GM21367 (cell line): ENCODE results near the gene INS.

Experiments
- ATAC-seq: cut with Tn5 transposase; IDR thresholded peaks from one replicate; pipeline ENCODE4 v1.9.1; 2021; ENCODE audit not compliant: unreplicated experiment

Gene INS

GRCh38 chr11:2160736-2161259 lies at the start of gene INS:
INS (minus strand) TSS chr11:2161209; CDS start chr11:2160971, 238 bp downstream.
- no peak for ATAC-seq

DNA sequence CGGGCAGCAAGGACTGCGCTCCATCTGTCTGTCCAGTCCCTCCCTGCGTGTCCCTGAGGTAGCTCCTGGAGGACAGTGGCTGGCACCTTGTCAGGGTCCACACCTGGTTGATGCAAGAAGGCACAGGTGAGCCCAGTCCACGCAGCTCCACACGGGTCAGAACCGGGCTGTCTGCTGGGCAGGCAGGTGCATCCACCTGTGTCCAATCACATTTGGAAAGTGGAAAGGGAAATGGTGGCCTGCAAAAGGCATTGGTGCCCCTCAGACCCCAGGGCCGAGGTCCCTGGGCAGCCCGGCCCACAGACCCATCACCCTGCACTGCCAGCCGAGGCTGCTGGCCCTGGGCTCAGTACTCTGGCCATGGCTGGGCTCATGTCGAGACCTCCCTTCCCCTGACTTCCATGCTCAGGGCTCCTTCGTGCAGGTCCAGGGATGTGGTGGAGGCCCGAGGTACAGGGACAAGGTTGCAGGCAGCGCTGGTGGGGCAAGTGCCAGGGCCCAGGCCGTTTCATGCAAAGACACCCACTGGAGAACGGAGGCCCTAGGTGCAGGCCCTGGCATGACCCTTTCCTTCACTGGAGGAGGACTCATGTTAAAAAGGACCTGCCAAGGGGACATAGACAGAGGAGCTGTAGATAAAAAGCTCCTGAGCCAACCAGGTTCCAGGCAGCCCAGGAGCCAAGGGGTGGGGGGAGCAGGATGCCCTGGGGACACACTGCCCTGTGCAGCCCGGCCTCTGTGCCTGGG lies 49.5 kb upstream of the INS start:
- ATAC-seq: no peak

GRCh38 chr11:2209900-2210321 lies 48.9 kb upstream of the INS start:
- no peak for ATAC-seq

DNA sequence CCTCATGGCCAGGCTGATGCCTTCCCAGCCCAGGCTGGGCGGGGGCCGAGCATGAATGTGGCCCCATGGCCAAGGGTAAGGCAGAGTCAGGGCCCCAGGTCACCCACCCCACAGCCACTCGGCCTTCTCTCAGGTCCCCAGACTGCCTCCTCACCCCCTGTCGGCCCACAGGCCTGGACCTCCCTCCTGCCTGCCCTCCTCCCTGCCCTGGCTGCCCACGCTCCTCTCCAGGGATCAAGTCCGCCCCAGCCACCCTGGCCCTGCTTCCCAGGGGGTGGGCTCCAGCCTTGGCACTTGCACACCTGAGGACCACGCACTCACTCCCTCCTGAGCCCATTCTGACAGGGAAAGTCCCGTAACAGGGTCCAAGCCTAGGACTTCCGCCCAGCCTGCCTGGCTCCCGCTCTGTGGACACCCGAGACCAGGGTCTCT lies 48.4 kb upstream of the INS start:
- ATAC-seq: no peak

DNA sequence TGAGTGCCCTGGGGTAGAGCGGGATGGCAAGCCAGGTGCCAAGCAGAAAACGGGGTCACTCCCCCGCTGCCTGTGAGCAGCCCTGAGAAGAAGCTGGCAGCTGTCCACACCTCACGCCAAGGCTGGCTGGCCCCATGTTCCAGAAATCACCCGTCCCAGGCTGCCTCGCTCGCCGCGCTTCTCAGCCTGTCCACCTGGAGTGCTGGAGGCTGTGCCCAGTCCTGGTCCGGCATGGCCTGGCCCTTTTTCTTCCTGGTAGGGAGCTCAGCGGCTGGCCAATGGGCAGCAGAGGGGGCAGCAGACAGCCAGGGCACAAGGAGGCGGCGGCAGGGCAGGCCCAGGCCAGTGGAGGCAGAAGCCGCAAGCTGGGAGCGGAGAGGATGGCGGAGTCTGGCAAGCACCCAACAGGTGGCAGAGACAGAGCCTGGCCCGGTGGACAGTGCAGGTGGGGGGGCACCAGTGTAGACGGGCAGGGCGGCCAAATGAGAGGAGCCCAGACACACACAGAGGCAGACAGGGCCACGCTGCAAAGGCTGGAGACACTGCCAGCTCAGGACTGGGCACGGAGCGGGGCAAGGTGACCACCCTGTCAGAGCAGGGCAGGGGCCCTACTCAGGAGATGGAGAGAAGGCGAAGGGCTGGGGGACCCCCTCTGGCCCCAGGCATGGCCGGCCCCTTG lies 47.8 kb upstream of the INS start:
- no peak for ATAC-seq

DNA sequence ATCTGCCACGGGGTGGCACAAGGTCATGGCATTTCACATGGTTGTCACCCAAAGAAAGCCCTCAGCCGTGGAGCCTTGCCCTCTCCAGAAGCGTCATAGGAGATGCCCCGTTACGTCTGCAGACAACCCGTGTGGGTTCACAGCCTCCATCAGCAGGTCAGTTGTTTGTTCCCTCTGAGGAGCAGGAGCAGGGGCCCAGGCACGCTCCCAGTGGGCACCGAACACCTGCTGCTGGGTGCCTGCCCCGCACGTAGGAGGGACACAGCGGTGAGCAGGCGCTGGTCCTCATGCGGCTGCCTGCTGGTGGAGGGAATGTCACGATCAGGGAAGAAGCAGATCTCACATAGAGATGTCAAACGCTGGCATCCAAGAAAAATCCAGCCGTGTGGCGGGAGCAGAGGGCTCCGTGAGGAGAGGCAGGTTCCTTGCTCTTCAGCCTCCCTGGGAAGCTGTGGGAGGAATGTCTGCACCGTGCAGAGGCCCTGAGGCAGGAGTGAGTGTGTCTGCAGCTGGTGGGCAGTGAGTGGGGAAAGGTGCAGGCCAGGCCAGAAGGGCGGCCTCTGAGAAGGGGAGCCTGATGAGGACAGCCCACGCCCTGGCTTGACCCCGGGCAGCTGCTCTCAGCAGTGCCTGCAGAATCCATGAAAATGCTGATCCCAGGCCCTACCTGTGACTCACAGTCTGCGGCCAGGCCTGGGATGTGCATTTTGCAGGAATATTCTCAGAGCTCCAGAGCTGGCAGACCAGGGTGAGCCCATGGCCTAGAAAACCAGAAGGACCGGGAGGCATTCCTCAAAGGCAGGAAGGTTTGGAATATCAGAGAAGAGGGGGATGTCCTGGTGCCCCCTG lies 47.0 kb upstream of the INS start:
- ATAC-seq: no peak

DNA sequence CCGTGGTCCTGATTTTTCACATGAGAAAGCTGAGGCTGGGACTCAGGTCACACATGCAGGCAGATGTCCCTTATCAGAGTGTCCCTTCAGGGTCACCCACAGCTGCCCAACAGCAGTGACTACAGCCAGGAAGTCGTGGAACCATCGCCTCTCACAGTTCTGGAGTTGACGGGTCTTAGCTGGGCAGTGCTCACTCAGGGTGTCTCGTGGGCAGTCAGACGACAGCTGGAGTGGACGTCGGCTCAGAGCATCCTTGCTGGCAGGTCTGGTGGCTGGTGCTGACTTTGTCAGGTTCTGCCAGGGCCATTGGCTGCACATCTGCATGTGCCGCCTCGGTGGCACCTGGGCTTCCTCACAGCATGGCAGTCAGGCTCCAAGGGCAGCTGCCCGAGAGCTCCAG lies 46.2 kb upstream of the INS start:
- ATAC-seq: no peak

DNA sequence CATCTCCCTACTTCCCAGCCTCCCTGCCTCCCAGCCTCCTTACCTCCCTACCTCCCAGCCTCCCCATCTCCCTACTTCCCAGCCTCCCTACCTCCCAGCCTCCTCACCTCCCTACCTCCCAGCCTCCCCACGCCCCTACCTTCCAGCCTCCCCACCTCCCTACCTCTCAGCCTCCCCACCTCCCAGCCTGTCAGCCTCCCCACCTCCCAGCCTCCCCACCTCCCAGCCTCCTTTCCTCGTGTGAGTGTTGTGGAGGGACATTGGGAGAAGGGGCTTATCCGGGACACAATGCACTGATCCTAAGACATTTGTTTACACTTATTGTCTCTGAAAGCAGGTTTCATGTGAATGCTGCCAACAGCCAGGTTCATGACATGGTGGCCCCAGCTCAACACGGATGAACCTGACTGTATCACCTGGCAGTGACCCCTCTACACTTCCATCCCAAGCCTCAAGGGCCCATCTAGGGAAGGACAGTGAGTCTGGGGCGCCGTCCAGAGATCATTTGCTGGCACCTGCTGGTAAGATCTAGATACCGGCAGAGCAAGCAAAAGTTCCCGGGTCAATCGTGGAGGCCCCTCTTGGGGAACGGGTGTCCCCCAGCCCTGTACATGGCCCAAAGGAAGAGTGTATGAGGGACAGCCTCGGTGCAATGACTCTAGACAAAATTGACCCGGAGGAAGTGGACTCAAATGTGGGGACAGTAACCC lies 45.1 kb upstream of the INS start:
- no peak for ATAC-seq

DNA sequence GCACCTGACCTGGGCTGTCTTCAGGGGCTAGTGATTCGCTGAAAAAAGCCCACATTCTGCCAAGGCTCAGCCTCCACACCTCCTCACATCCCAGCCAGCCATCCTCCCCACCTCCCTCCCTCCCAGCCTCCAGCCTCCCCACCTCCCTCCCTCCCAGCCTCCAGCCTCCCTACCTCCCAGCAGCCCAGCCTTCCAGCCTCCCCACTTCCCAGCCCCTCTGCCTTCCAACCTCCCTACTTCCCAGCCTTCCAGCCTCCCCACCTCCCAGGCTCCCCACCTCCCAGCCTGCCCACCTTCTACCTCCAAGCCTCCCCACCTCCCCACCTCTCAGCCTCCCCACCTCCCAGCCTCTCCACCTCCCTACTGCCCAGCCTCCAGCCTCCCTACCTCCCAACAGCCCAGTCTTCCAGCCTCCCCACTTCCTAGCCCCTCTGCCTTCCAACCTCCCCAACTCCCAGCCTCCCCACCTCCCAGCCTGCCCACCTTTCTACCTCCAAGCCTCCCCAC lies 44.3 kb upstream of the INS start:
- no peak for ATAC-seq

DNA sequence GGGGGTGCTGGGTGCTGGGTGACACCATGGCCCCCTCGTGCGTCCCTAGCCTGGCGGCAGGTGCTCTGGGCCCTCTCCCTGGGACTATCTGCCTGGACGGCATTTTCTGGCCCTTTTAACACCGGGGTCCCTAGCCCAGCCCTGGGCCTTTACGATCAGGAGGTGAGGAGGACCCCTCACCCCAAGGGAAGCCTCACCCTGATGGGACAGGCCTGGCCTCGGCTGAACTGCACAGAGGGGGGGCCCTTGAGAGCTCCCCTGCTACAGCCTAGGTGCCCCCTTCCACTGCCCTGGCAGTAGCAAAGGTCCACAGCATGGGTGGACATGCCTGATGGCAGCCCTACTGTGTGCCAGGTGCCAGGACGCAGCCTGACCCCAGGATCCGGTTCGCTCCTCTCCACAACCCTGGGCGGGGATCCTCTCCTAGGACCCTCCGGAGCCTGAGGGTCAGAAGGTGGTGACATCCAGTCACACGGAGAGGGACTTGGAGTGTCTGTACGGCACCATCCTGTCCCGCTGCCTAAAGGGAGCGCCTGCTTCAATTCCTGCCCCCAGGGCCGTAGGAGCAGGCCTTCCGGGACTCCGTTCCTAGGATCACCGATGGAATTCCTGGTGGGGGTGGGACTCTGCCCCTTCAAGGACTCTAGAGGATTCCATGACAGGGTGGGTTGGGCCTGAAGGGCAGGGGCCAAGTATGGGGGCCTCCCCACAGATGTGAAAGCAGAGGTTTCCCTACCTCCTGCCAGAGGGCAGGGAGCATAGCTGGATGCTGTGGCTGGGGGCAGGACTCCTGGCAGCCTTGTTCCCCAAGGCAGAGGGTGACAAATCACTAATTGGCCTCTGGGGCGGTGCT lies 43.6 kb upstream of the INS start:
- ATAC-seq: no peak

- ATAC-seq: no peak
Measured at GRCh38 chr11:2203440-2204259, 42.6 kb upstream of the INS start.

GRCh38 chr11:2202900-2203439 lies 42.0 kb upstream of the INS start:
- ATAC-seq: no peak

DNA sequence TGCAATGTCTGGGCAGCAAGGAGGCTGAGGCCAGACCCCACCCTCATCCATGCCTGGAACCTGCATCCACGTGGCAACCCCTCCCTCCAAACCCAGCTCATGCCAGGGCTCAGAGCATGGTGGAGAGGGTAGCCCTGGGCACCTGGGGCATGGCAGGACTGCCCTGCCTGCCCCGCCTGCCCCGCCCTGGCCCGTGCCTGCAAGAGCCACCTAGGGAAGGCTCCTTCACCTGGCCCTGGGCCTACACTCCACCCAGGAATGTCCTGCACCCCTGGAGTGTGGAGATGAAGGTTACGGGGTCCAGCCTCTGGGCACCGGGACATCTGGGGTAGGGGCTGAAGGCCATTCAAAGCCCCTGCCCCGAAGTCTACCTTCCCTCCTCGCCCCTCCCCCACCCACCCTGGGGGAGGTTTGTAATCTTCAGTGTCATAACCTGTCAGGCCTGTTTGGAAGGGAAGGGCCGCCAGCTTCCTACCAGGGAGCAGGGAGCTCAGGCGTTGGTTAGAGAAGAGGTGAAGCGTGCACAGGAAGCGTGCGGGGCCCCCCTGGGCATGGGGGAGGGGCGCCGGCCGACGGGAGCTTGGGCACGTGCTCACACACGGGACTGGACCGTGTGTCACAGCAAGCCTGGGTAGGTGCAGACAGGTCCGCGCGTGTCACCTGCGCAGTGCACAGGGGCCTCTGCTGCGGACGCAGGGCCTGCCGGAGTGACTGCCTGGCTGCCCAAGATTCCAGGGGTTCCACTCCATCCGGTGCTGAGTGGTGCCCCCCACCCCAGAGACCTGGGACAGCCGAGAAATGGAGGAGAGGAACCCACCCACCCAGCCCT lies 41.3 kb upstream of the INS start:
- ATAC-seq: no peak

GRCh38 chr11:2201542-2201941 lies 40.5 kb upstream of the INS start:
- ATAC-seq: no peak

DNA sequence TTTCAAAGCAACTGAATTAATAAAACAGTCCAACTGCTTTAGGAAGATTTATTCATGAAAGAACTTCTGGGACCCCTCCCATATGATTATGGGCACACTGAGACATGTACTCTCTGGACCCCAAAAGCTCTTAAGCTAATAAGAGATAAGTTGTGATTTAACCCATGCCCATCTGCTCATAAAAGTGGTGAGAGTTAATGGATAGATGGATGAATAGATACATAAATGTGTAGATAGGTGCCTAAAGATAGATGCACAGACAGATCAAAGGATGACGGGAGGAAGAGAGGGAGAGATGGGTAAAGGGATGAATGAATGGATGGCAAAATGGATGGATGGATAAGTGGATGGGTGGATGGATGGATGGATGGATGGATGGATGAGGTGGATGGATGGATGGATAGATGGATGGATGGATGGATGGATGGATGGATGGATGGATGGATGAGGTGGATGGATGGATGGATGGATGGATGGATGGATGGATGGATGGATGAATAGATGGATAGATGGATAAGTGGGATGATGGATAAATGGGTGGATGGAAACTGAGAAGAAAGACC lies 40.0 kb upstream of the INS start:
- no peak for ATAC-seq

DNA sequence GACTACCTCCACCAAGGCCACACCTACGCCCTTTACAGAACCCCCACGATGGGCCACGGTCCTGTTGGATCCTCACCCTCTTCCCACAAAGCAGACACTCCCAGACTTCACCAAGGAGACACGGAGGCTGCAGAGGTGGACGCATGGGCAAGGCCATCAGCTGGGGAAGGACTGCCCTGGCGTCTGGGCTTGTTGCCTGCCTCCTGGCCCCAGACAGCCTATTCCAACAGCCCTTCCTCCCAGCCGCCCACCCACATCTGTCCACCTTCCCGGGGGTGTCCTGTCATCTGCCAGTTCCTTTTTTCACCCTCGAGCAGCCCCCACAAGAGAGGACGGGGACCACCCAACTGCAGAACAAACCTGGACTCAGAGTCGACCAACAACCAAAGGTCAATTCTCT lies 39.5 kb upstream of the INS start:
- ATAC-seq: no peak
